Measurements from ENCODE around the gene POLG. TPM values are rescaled to one million over a fixed set of nuclear protein-coding genes. Genes with fewer than 3 reads are reported as not detected.

POLG gene
- total RNA-seq: 36.0 TPM

- DNase-seq (ENCODE audit: low spot score): peak; percentile 99
- peak; percentile 92 for ATAC-seq
Measured at GRCh38 chr15:89334510-89335297, at the start of gene POLG. Gene POLG (minus strand): TSS chr15:89334824. CDS start chr15:89333754, 1,070 bp downstream.

DNA sequence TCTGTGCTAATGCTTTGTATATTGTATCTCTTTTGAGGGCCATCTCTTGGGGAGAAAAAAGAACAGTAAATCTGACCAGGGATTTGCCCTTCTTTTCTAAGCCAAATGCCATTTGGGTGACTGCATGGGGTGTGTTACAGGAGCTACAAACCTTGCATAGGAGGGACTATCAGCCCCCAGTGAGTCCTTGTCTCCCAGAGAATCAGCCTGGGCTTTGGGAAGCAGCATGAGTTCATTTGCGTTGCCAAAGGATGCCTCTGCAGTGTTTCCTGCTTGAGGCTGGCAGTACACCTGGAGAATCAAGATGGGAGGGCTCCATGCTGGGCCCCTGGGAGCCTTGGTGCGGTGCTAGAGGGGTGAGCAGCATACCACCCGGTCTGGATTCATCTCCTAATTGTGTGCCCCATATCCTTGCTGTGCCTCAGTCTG lies 49.6 kb upstream of the POLG start:
- no peak for DNase-seq (ENCODE audit: low spot score)

DNA sequence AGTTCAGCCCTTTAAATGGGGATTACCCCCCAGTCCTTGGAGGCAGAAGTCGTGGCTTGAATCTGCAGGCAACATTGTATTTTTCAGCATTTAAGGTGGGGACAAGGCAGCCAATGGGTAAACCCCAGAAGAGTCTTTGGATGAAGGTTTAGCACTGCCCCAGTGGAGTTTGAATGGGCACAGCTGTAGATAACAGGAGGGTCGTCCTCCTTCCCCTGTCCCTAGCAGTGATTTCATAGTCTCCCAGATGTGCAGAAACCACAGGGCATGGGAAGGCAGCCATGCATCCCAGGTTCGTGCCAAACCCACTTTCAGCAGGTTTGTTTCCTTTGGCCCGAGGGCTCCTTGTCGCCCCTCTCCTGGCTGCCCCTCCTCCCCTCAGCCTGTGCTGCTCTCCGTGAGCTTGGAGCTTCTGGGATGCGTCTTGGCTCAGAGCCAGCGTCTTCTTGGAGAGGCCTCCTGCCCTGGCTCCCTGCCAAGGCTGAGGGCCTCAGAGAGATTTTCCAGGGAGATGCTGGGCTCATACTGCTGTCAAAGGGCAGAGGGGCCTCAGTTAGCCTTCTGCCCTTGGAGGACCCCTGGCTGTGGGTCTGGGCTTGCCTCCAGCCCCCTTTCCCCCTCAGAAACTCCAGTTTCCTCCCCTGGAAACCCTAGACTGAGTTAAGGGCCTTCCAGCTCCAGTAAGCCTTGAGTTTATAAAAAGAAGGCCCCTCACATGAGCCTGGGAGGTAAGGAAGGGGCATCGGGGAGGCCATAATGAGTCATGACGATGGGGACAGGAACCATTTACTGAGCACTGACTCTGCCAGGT lies 48.9 kb upstream of the POLG start:
- no peak for DNase-seq (ENCODE audit: low spot score)

More for the DNA sequence above, 49.6 kb upstream of the POLG start:
- ATAC-seq: no peak

GRCh38 chr15:89381888-89382686 lies 47.5 kb upstream of the POLG start:
- ATAC-seq (no peak), DNase-seq (ENCODE audit: low spot score) (no peak)

More for the DNA sequence above, 48.9 kb upstream of the POLG start:
- ATAC-seq: no peak

- ATAC-seq (no peak), DNase-seq (ENCODE audit: low spot score) (no peak)
Measured at GRCh38 chr15:89381331-89381730, 46.7 kb upstream of the POLG start.

DNA sequence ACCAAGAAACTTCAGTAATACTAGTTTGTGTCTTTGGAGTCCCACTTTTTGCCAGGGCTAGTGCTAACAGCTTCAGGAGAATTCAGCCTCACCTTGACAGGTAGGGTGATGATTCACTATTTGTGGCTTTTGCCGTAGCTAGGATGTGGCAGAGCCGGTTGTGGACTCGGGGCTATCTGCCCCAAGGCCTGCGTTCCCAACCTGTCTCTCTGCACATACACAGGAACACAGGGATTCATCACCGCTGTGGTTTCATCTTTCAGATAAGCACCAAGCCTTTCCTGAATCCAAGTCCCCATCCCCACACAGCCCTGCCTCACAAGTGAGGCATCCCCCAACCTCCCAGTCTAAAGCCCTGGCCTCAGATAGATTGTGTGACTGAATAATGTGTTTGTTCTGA lies 45.2 kb upstream of the POLG start:
- DNase-seq (ENCODE audit: low spot score) (no peak), ATAC-seq (no peak)

DNA sequence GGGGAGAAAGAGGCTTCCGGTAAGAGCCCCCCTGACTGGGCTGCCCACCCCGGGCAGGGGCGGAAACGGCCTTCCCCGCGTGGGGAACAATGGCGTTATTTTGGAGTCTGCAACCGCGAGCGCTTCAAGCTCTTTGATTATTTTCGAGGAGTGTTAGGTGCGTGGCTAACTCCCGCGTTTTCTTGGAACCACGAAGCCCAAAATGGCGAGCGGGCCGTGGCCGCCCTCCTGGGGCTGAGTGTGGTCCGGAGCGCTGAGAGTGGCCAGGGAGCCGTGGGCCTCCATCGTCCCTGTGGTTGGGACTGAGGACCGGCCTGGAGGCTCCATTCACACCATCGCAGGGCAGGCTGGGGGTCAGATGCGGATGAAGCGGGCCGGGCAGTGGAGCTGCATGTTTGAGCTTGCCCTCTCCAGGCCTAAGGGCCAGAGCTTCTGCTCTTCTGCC lies 44.6 kb upstream of the POLG start:
- ATAC-seq (no peak), DNase-seq (ENCODE audit: low spot score) (no peak)

DNA sequence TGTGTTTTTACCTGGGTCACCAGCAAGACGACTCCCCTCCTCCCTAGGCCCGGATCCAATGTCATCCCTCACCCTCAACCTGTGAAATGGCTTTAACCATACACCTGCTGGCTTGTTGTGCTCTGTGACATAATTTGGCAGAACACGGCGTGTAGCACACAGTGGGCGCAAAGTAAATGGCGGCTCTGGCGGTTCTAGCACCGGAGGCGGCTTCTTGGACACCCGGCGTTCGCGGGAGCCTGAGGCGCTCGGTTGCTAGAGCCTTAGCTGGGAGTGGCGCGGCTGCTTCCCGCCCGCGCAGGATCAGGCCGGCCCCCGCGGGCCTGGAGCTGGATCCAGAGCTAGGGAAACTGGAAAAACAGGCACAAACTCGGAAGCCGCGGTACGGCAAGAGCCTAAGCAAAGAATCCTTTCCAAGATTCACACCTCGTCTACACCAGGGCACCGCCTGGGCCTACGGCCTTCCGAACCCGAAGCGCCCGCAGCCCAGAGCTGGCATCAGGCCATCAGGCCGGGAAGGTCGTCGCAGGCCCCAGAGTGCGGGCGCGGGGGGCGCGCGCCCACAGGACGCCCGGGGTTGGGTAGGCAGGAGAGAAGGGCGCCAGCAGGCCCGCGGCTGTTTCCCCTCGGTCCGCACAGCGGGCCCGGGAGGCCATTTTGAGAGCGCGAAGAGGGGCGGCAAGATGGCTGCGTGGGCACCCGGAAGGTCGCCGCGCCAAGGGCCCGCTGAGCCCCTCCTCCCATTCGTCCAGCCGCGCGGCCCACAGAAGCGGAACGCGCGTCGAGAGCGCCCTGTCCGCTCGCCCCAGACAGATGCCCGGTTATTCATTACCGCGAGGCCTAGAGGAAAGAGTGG lies 43.9 kb upstream of the POLG start:
- ATAC-seq (peak; percentile 24), DNase-seq (ENCODE audit: low spot score) (no peak)

DNA sequence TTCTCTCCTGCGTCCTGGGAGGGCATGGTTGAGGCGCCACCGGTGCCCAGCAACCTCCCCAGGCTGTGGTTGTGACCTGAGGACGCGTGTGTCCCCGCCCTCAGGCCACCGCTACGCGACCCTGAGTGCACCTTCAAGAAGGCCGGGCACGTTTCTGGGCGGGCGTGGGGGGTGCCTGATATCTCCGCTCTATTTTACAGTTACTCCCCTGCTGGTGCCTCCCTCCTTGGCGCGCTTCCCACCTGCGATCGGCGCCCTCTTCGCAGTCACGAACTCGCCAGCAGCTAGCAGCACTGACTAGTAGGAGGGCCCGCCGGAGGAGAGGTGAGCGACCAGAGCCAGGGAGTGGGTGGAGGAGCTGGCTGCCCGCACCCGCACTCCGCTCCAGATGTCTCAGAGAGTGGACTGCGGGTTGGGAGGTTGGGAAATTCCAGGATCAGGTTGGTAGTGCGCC lies 43.2 kb upstream of the POLG start:
- ATAC-seq: peak; percentile 26
- no peak for DNase-seq (ENCODE audit: low spot score)

GRCh38 chr15:89377024-89377841 lies 42.6 kb upstream of the POLG start:
- DNase-seq (ENCODE audit: low spot score) (no peak), ATAC-seq (no peak)

DNA sequence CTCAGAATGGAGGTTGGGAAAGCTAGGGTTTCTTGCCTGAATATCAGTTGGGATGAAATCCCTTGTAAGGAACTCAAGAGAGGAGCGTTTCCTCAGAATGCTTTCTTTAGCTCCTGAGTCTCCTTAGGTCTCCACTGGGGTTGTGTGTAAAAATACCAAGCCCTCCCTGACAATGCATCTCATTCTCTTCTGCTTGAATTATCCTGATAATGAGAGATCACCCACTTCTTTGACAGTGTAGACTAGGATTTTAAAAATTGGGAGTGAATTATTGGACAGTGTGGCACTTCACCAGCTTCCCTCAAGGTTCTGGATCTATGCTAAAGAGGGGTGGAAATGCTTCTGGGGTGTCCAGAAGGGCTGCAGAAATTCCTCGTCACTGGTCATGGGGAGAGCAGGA lies 41.8 kb upstream of the POLG start:
- ATAC-seq (no peak), DNase-seq (ENCODE audit: low spot score) (no peak)

GRCh38 chr15:89375093-89376005 lies 40.7 kb upstream of the POLG start:
- ATAC-seq (no peak), DNase-seq (ENCODE audit: low spot score) (no peak)

DNA sequence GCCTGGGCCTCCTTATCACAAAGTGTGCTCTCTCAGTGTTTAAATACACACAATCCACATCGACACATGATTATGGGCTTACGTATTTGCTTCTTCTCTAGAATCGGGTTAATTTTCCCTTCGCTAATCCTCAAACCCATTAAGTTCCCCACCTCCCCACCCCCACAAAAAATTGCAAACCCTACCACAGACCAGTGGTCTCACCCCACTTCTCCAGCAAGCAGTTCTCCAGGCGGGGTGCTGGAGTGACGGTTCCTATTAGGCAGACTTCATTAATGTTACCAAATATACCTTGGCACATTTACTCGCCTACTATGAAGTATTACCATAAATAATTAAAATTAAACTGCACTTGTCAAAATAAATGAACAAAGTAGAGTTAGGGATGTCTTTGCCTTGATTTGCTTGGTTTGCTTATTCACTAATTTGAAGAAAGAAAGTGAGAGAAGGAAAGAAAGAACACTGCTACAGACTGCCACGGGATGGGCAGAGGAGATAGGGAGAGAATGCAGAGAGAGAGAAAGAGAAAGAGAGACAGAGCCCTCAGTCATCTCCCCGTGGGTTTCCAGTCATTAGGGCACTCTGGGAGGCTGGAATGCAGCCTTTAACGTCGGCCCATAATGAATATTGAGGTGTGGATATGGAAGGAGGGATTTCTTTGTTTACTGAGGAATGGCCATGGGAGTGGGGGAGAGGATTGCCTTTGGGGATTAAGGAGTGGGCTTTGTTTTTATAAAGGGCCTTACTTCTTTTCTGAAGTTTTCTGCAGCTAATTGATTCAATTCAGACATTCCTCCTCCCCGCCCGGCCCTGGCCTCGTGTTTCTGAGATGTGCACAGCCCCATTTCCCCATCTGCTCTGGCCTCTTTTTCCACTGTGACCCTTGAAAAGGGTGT lies 39.7 kb upstream of the POLG start:
- ATAC-seq: no peak

GRCh38 chr15:89372069-89372935 lies 37.7 kb upstream of the POLG start:
- ATAC-seq (no peak), DNase-seq (ENCODE audit: low spot score) (no peak)

More for the DNA sequence above, 39.7 kb upstream of the POLG start:
- no peak for DNase-seq (ENCODE audit: low spot score)

GRCh38 chr15:89371228-89372044 lies 36.8 kb upstream of the POLG start:
- DNase-seq (ENCODE audit: low spot score): peak; percentile 55
- peak; percentile 91 for ATAC-seq

DNA sequence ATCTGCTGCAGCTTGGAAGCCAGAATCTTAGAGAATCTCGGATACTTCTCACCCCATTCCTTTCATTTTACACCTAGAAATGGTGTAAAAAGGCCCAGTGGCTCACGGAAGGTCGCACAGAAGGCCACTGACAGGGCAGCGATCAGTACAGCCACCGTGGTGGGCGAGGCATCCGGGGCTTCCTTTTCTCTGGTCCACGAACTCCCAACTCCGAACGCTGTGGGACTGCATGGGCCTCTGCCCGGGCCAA lies 36.3 kb upstream of the POLG start:
- ATAC-seq (no peak), DNase-seq (ENCODE audit: low spot score) (no peak)

Data from left lobe of liver (tissue), 2 donors.